Measurements from ENCODE around the gene SERPINA4.

GRCh38 chr14:94584591-94585280 is 23.5 kb downstream of the SERPINA4 start:
- TF ChIP-seq CTCF (IDR thresholded peaks at IDR 0.05) (no peak), POLR2A (IDR thresholded peaks at IDR 0.05) (no peak), POLR2AphosphoS5 (IDR thresholded peaks at IDR 0.05) (no peak), EP300 (IDR thresholded peaks at IDR 0.05; ENCODE audit: low read depth) (no peak)

All from transverse colon (tissue), 4 donors.